GM12874 (cell line): ENCODE results near the gene ZBTB39.

Experiments used
- TF ChIP-seq, protein P1 (sequence below): IDR thresholded peaks from 2 replicates; pipeline ENCODE4 v1.5.1; 2011; ENCODE audit warnings: low read depth, mild to moderate bottlenecking, control low read depth, low read length, moderate library complexity; ENCODE audit not compliant: insufficient read depth

ZBTB39 gene

DNA sequence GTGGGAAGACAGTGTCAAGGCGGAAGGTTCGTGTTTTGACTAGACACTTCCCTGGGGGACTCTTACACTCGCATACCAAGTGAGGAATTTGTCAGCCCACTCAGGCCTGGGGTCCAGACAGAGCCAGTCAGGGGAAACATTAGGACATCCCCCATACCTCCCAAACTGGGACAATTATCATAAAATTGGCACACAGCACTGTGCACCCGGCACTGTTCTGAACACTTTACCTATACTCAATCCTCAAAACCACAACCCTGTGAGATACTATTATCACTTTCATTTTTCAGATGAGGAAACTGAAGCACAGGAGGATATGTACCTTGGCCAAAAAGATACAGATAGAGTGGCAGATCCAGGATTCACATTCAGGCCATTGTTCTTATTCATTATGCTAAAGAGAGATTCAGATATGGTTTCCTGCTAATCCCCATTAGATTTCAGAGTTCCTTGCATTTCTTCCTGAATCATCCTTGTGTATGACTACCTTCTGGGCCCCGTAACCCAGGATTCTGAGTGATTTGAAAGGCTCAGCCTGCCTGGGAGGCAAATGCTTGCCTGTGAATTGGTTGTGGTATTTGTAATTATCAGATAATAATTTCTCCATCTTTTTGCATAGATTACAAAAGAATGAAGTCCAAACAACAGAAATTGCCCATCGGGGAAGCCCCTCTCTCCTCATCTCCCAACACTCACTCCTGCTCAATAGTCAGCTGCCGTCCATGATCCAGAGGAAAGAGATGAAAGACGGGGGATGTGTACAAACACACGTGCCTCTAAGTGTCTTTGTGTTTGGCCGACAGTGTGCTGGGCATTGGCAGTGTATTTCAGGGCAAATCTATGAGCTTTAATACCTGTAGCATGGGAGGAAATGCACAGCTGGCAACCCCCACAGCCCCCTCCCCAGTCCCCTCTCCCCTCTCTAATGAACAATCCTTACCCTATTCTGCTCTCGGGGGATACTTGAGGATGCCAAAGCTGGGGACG lies 5.4 kb upstream of the ZBTB39 start:
- TF ChIP-seq, protein P1, sequence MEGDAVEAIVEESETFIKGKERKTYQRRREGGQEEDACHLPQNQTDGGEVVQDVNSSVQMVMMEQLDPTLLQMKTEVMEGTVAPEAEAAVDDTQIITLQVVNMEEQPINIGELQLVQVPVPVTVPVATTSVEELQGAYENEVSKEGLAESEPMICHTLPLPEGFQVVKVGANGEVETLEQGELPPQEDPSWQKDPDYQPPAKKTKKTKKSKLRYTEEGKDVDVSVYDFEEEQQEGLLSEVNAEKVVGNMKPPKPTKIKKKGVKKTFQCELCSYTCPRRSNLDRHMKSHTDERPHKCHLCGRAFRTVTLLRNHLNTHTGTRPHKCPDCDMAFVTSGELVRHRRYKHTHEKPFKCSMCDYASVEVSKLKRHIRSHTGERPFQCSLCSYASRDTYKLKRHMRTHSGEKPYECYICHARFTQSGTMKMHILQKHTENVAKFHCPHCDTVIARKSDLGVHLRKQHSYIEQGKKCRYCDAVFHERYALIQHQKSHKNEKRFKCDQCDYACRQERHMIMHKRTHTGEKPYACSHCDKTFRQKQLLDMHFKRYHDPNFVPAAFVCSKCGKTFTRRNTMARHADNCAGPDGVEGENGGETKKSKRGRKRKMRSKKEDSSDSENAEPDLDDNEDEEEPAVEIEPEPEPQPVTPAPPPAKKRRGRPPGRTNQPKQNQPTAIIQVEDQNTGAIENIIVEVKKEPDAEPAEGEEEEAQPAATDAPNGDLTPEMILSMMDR: no peak

DNA sequence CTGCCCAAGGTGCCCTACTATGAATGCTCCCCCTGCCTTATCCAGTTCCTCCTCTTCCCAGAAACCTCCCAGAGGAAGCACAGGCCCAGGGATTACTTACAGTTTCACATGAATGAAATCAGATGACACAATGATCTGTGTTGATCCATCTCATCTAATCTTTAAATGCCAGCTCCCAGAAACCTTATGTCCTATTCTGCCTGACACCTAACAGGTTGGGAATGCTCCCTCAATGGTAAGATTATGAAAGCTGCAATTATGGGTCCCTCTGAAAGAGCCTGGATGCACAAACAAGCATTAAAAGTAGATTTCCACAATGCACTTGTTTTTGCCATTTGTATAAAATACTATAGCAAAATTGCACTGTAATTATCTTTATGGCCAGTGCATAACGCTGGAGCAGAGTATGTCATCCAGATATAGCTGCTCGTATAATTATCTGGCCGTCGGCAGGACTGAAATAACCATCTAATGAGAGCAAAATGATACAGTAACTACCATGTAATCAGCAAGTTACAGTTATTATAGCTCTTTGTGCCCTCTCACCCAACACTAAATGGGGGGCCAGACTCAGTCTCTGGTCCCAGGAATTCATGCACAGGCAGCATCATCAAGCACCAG lies 4.4 kb upstream of the ZBTB39 start:
- TF ChIP-seq, protein P1: no peak

DNA sequence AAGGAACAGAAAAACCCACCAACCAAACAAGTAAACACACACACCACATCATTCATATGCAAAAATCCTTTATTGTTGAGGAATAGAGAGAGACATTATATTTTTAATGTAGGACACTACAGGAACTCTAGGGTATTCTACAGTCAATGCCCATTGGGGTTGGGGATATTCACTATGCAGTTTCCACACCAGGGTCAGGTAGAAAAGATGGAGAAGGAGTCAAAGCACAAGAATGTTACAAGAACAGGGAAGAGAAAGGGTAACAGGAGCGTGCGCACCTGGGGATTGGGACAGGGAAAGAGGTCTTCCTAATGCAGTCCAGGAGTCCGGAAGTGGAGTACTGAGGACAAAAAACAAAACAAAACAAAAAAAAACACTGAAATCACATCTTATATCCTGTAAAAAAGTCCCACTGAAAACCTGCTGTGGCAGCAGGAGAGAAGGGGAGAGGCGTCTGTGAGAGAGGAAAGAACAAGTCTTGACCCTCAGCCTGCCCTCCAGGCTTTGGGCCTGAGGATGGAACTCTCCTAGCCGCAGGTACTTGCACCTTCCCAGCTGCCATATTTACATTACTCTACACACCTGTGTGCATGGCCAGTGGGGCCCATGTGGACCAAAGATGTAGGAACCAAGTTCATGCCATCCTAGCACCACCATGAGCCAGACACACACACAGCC lies 3.7 kb upstream of the ZBTB39 start:
- TF ChIP-seq, protein P1: no peak

DNA sequence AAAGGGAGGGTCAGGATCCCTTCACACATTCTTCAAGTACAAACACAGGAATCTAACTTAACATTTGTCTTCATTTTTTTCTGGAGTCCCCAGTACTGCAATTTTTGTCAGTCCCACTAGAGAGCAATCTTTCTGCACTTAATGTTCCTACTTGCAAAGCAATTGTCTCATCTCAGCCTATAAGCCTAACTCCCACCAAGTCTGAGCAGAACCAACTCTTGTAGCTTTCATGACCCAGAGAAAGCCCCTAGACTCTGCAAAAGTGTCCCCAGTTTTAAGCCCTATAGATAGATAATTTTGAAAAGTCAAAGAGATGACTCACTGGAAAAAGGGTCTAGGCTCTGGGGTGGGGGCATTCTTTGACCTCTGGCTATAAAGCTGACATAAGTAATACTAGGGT lies 1.8 kb upstream of the ZBTB39 start:
- TF ChIP-seq, protein P1: peak; percentile 63

DNA sequence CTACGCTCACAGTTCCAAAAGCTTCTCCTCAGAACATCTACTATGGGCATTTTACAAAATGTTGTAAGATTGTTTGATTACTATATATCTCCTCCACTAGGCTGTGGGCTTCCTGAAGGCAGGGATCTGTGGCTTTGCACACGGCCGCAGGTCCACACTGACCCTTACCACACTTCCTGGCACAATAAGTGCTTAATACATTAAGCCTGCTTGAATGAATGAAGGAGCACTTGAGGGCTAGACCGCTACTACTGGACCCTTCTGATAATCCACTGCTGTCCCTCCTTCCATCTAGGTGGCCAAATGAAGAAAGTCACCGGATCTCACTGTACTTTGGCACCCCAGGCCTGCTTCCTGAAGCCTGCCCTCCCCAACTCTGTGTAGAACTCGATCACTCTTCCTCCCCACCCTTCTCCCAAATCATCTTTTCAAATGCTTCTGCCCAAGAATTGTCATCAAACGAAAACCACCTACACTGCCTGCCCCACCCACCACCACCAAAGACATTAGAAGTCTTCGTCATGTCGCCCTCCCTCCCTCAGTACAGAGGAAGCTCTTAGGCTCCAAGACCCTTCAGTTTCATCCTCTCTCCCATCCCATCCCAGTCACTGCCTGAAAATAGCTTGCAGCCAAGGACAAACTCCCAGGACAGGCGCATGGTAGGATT lies 596 bp upstream of the ZBTB39 start:
- TF ChIP-seq, protein P1: no peak

DNA sequence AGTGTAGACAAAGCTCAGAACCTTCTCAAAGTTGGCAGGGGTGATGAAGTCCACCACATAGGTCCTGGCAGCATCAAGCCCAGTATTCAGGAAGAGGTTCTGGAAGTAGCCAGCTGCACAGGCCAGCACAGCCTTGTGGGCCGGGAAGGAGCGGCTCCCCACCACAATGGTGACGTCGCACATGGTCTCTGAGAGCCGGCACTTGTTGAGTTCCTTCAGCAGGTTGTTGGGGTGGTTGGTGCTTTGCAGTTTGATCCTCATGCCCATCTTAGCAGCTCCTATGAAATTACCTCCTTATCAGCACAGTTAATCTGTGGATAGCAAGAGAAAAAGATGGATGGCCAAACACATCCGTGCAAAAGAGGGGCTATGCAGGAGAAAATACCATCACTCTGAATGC lies 1.7 kb downstream of the ZBTB39 start:
- TF ChIP-seq, protein P1: no peak
